Occipital lobe (tissue), 2 donors: ENCODE measurements around the gene FBXW7. TPM values are rescaled to one million over a fixed set of nuclear protein-coding genes. Genes with fewer than 3 reads are reported as not detected.

Experiments used
- DNase-seq: peaks from one replicate; lab custom pipeline; 2025; lab: John Stamatoyannopoulos, UW
- total RNA-seq: library from RNA; depleted of rRNA; stranded (reverse); fragments of >200 nt; gene quantifications from one replicate; pipeline ENCODE4 v1.2.3, GENCODE V29; 2014

The FBXW7 gene
- total RNA-seq, 1 donor from 2014 or later, result 285 TPM

DNA sequence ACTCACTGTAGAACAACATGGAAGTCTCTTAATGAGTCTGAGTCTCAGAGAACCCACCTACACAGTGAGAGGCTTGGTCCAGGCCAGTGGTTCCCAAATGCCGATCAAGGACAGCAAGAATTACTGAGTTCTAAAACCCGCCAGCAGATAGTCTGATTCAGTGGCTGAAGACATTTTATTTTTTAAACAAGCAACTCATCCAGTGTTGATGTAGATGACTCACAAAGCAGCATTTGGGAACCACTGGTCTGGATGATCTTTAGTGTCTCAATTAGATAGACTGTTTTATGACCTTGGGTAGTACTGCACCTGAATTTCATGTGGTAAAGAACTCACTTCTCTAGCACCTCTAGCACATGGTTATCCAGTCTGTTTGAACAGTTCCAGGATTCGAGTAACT is 193.6 kb downstream of the FBXW7 start:
- no peak for DNase-seq

DNA sequence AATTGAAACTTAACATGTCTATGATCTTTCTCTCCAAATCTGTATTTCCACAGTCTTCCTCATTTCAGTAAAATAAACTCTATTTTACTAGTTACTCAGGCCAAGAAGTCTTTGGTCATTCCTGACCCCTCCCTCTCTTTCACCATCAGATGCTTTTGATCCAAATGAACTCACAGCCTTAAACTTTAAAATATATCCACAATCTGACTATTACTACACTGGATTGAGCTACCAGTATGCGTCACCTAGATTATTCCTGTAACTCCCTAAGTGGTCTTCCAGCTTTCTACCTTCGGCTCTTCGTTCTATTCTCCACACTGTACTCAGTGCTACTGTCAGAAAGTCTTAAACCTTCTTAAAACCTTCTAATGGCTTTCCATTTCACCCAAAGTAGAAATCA is 195.1 kb downstream of the FBXW7 start:
- DNase-seq, result no peak

DNA sequence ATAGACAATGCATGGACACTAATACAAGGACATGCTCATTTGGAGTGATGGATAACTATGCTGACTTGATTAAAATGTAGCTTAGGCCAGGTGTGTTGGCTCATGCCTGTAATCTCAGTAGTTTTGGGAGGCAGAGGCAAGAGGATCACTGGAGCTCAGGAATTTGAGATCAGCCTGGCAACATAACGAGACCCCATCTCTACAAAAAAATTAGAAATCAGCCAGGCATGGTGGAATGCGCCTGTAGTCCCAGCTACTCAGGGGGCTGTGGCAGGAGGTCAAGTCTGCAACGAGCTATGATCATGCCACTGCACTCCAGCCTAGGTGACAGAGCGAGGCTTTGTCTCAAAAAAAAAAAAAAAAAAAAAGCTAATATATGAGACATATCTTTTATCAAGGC is 196.3 kb downstream of the FBXW7 start:
- DNase-seq, result no peak

DNA sequence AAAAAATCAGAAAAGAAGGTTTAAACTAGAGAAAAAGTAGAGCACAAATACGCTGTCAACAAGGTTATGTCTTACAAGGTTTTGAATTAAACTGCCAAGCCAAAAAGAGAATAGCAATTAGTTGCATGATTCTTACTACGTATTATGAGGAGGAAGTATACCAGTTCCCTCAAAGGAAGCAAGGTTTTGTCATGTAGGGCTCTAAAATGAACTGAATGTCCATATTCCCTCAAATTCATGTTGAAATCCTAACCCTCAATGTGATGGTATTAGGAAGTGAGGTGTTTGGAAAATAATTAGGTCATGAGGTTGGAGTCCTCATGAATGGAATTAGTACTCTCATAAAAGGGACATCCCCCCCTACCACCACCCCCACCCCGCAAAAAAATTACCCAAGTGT is 201.0 kb downstream of the FBXW7 start:
- DNase-seq, result no peak

DNA sequence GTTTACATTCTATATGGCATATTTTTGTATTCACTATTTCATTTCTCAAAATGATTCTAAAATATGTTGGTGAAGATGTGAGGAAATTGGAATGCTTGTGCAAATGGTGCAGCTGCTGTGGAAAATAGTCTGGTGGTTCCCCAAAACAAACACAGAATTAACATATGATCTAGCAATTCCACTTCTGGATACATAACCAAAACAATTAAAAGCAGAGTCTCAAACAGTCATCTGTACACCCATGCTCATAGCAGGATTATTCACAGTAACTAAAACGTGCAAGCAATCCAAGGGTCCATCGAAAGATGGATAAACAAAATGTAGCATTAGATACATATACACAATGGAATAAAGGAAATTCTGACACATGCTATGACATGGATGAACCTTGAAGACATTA is 204.8 kb downstream of the FBXW7 start:
- no peak for DNase-seq

DNA sequence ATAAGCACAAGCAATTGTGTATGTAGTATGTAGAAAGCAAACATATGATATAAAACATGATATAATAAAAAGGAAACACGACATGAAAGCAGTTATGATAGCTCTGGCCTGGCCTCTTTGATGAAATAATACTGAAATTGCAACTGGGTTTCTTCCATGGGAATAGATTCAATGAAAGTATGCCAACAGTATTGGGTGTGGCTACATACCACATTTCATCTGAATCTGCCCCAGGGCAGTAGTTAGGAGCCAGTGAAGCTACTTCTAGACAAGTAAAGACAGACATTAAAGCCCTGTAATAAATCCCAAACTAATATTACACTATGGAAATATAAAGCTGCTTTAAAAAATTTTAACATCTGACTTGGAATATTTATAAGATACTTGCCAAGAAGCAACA is 207.3 kb downstream of the FBXW7 start:
- DNase-seq, result no peak

DNA sequence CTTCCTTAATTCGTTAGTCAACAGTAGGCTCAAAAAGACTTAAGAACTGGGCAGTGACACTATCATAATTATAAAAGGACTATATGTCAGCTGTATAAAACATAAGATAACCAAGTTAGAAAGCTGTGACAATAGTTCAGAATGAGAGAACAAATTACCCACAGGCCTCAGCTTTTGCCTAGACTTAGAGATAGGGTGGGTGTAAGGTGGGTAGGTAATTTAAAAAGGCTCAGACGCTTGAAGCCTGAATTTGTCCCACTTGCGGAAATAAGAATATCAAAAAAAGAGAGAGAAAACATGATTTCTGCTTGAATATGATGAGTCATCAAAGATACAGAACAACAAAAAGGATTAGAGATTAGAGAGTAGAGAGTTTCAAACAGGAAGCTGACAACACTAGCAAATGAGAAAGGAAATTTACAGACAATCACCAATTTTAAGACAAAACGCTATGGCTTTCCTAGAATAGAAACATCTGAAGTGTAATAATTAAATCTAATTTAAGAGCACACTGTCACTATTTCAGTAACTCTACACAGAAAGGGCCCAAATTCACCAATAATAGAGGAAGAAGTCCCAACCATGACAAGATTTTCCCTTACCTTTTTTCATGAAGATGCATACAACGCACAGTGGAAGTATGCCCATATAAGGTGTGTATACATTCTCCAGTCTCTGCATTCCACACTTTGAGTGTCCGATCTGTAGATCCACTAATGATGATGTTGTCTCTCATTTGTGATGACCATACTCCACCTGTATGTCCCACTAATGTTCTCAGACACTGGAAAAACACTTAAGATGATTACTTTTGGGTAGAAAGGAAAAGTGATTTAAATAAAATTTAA is 208.1 kb downstream of the FBXW7 start:
- no peak for DNase-seq

DNA sequence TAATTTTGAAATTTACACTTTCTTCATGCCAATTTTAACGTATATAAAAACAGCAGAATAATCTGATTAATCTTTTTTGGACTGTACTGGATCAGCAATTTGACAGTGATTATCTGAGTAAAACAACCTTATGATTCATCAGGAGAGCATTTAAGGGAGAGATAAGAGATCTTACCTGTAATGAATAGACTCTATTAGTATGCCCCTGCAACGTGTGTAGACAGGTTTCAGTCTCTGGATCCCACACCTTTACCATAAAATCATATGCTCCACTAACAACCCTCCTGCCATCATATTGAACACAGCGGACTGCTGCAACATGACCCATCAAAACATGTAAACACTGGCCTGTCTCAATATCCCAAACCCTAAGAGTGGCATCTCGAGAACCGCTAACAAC is 210.1 kb downstream of the FBXW7 start:
- no peak for DNase-seq

DNA sequence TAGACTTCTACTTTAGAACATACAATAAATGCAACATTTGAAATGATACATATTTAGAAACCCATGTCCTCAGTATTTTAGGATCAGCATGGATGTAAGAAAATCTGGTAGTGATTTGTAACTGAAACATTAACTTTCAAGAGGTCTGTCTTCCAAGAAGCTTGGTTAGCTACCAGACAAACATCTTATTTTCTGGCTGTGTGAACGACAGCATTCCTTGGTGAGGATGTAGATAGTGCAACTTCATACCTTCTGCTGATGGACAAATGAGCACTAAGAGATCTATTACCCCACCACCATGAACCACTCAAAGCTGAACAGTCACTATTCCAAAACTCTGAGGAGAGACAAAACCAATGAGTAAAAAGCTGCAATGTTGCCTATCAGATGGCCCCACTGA is 212.7 kb downstream of the FBXW7 start:
- DNase-seq, result no peak

DNA sequence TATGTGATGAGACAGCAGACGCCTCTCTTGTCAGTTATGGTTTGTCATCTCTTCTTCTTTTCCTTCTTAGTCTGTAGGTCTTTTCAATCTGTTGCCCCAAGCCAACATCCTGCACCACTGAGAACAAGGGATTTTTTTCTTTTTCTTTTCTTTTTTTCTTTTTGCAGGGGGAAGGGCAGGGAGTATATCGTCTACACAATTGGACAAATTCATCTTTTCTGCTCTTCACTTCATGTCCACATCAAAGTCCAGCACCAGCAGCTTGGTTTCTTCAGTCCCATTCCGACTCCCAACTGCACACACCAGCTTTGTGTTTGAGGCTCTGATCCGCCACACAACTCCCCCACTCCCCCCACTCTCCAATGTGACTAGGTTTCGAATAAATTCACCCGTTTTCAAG is 213.2 kb downstream of the FBXW7 start:
- no peak for DNase-seq

DNA sequence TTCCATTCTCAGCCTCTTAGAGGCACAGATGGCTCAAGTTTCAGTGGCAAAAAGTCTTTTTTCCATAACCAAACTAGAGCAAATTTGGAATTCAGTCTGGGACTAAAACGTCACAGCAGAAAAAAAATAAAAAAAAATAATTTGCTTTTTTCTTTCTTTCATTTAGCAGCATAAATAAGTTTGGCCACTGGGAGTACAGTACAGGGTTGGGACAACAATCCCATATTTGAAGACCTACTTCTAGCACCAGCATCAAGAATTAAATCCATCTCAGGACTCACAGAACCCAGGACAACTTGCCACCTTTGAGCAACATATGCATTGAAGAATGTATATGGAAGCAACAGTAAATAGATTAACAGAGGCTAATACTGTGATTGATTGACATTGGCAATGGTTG is 214.0 kb downstream of the FBXW7 start:
- DNase-seq, result no peak

DNA sequence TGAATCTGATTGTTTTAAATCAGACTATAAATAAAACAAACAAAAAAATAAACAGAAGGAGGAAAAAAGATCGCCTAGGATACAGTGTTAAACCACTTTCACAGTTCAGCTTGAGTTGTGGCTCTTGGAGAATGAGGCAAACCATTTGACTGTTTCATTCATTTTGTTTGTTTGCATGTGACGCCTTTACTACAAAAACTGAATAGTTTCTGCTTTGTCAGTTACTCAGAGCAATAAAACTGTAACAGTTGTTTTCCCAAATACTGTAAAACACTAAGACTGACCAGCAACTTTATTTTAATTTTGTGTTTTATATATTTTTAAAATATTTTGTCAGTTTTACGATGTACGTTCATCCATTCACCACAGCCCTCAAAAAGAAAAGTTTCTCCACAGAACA is 214.5 kb downstream of the FBXW7 start:
- DNase-seq, result no peak

DNA sequence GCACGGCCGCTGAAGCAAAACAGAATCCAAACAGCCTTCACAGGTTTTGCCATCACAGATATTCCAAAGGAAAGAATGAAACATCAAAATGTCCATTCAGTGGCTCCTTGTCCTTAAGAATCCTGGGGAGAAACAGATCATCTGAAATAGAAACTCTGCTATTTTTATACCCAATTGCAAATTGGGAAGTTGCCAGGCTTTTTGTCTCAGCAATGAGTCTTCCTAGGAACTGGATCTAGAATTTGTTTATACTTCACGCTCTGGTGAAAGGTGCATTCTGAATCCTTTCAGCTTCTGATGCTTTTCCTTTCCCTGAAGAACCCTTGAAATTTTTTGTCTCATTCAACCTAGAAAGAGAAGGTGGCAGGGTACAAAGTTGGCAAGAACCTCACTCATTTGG is 218.9 kb downstream of the FBXW7 start:
- no peak for DNase-seq

DNA sequence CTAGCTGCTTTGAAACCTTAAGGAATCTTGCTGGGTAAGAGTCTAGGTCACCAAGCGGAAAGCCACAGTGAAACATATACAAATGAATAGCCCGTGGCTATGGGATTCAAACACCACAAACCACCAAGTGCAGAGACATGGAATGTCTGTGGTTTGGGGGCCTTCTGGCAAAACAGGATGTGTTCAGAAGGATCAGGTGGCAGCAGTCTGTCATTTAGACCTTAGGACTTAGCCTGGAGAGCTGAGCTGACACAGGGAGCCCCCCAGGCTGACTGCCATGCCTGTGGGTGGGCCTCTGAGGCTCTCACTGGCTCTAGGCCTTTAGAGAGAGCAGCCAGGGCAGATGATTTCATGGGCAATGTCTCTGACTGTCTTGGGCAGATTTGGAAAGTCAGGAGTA is 225.6 kb downstream of the FBXW7 start:
- no peak for DNase-seq

DNA sequence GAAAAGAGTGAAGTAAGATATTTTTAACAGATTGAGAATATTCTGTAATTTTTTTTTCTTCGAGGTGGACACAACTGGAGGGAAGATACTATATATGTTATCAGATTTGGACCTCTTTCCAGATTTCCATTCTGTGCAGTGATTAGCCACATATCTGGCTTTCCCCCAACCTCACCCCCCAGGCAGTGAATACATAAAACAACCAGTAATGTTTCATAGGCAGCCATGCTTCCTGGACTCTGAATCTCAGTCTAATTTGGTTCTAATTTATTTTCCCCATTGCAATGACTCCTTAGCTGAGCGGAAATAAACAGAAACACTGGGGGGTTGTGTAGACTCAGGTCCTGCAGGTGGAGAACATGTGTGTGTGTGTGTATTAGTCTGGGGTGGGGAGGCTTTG is 226.5 kb downstream of the FBXW7 start:
- no peak for DNase-seq

DNA sequence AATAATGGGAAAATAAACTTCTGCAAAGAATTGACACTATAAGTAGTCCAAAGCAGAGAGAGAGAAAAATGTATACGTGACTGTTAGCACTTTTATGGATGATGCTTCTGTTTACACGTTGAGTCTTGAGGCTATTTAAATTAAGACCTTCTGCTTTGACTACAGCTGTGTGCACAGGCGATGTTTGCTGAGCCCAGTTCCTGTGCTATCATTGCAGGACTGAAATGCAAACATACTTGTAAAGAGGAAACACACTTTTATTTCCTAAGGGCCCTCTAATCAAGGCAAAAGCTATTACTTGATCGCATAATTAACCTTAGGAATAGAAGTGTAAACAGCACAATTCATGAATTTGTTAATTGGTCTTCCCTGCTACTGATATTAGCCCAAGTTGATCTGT is 226.9 kb downstream of the FBXW7 start:
- DNase-seq, result no peak

DNA sequence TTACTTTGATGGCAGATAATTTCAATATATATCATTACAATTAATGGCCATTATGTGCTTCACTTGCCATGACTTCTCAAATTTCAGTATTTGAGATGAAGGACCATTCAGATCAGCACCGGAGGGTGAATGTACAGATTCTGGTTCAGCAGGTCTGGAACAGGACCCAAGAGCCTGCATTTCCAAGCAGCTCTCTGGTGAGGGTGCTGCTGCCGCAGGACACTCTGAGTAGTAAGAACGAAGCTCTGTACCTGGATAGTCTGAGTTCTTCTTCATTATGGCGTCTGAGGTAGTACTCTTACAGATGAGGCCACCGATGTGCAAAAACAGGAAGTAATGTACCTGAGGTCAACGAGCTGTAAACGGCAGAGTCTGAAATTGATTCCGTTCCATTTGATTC is 228.2 kb downstream of the FBXW7 start:
- no peak for DNase-seq

DNA sequence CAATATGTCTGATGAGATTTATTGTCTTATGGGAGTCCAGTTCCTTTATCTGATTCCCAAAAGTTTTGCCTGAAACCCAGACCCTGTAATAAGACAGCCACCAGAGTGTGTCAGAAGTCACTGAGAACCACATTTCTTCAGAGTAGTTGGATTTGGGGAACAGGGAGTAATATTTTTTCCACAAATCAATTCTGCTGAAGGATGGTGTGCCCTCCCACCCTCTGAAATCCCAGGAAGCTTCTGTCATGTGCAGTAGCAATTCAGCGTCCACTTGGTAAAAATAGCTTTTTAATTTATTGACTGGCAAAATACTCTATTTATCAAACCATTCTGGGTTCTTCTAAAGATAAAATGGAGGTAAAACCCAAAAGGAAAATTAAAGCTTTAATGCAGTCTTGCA is 229.4 kb downstream of the FBXW7 start:
- no peak for DNase-seq

DNA sequence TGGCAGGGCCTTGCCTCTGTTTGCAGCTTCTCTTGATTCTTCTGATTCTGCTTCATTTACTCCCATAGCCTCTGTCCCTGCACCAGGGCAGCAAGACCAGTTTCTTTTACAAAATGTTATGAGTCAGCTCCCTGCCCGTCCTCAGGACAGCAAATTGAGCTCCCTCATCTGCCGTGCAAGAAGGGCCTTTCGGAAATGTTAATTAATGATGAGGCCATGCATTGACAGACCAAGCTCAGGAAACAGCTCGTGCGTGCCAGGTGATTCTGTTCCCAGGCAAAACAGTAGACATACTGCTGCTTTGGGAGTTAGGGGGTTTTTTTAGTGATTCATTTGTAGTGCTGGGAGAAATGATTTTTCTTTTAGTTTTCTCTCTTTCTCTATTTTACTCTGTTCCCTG is 231.7 kb downstream of the FBXW7 start:
- no peak for DNase-seq

DNA sequence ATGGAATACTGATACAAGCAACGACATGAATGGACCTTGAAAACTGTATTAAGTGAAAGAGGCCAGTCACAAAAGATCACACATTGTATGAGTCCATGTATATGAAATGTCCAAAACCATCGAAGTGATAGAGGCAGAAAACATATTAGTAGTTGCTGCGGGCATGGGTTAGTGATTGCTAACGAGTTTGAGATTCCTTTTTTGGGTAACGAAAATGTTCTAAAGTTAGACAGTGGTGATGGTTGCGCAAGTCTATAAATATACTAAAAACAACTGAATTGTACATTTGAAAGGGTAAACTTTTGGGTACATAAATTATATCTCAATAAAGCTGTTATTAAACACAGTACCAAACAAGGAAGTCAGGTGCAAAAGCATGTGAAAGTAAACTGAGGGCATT is 234.5 kb downstream of the FBXW7 start:
- DNase-seq, result no peak

DNA sequence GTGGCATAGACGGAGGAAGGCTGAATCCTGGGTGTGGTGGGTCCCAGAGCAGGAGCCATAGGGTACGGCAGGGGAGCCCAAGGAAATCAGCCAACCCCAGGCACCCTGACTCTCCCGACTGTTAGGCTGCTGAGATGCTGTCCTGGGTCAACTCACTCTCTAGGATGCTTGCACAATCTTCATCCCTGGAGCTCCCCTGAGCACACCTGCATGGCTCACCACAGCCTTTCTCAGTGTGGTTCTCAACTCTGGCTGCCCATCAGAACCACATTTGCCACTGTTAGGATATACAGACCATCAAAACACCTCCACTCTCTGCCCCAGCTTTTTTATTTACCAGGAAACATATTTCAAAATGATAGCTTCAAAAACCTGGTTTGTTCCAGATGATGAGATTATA is 236.3 kb downstream of the FBXW7 start:
- DNase-seq, result no peak

DNA sequence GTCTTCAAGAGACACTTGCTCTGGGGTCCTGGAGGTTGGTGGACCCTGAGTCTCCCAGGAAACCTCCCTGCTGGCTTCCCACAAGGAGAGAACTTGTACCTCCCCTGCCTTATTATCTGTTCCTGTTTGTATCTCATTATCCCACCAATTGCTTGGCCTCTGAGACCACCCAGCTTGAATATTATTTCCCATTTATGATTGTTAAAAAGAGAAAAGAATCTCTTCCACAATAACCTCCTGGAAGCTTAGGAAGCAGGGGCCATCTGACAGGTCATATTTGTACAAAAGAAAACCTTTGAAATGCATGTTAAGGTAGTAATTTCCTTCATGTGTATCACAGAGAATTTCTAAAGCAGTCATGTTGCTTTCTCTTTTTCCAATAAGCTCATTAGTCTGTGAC is 239.5 kb downstream of the FBXW7 start:
- no peak for DNase-seq

DNA sequence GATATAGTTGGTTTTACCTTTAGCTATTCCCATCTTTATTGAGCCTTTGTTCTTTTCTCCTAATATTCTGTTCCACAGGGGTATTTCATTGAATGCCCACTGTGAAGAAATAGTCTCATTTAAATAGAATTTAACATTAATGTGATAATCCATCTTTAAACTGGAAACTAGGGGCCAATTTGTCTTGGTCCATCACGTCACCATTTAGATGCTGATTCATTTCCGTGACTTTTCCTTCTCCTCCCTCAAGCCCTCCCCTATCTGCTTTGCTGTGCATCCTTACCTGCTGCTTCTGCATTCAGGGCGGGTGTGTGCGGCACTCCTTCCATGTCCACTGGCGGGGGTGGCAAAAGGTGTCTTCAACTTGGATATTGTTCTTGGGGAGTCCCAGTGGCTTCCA is 241.1 kb downstream of the FBXW7 start:
- DNase-seq, result no peak

DNA sequence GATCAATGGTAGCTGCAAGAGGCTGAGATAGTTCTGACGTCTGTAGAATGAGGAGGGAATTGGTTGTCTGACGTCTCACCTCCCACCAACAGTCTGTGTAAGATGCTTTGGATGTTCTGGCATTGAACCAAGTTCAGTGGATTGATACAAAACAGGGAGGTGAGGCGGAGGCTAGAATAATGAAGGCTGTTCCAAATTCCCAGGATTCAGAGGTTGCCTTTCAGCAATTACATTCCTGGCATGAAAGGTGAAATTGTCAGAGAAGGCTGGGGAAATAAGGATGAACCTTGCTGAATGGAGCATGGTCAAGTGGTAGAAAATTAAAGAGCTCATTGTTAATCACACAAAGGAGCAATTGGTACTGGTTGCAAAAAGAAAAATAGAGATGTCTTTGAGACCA is 241.6 kb downstream of the FBXW7 start:
- no peak for DNase-seq
